H9 (cell line): Measurements from ENCODE around the gene PRR7. TPM values are rescaled to one million over a fixed set of nuclear protein-coding genes. Genes with fewer than 3 reads are reported as not detected.
"Not testable (repeated sequence)": the region's sequence is repeated elsewhere in the genome, so short reads cannot be mapped to it uniquely, and the experiment has no call there.

Experiments used
- DNase-seq: peaks from one replicate; pipeline ENCODE4 v3.0.0-alpha.2; 2017
- H2AFZ ChIP-seq: one replicate; pipeline ENCODE4 v1.6.1; 2013; ENCODE audit warnings: mild to moderate bottlenecking, low read length, control low read depth, moderate library complexity
- H2AK5ac ChIP-seq: 2 replicates; pipeline ENCODE4 v1.6.1; 2013; ENCODE audit warnings: low read length, control low read depth, mixed read lengths; ENCODE audit not compliant: insufficient read length
- H2BK120ac ChIP-seq: one replicate; pipeline ENCODE4 v1.6.1; 2013; ENCODE audit warnings: low read depth, mild to moderate bottlenecking, low read length, control low read depth, inconsistent platforms; ENCODE audit not compliant: poor library complexity, severe bottlenecking
- H2BK12ac ChIP-seq: 2 replicates; pipeline ENCODE4 v1.6.1; 2013; ENCODE audit warnings: low read length, control low read depth, mixed read lengths, low read depth; ENCODE audit not compliant: insufficient read length
- H2BK15ac ChIP-seq: 2 replicates; pipeline ENCODE4 v1.6.1; 2013; ENCODE audit warnings: low read depth, low read length, control low read depth
- H2BK20ac ChIP-seq: one replicate; pipeline ENCODE4 v1.6.1; 2013; ENCODE audit warnings: low read depth, mild to moderate bottlenecking, low read length, control low read depth, inconsistent platforms; ENCODE audit not compliant: poor library complexity, severe bottlenecking
- H2BK5ac ChIP-seq: 2 replicates; pipeline ENCODE4 v1.6.1; 2013; ENCODE audit warnings: low read length, control low read depth, mixed read lengths; ENCODE audit not compliant: insufficient read length
- H3K14ac ChIP-seq: 2 replicates; pipeline ENCODE4 v1.6.1; 2013; ENCODE audit warnings: low read length, control low read depth; ENCODE audit not compliant: insufficient read depth
- H3K18ac ChIP-seq: 2 replicates; pipeline ENCODE4 v1.6.1; 2013; ENCODE audit warnings: low read depth, mild to moderate bottlenecking, mixed read lengths, low read length, control low read depth; ENCODE audit not compliant: insufficient read length
- H3K23ac ChIP-seq: 2 replicates; pipeline ENCODE4 v1.6.1; 2013; ENCODE audit warnings: low read length, control low read depth, mixed read lengths, low read depth; ENCODE audit not compliant: insufficient read length
- H3K23me2 ChIP-seq: 2 replicates; pipeline ENCODE4 v1.6.1; 2013; ENCODE audit warnings: low read depth, mild to moderate bottlenecking, mixed read lengths, low read length, control low read depth; ENCODE audit not compliant: insufficient read length, poor library complexity, severe bottlenecking
- H3K27ac ChIP-seq: 2 replicates; pipeline ENCODE4 v1.5.1; 2013; ENCODE audit warnings: low read length, control low read depth, mixed read lengths, low read depth; ENCODE audit not compliant: insufficient read length
- H3K27me3 ChIP-seq: 2 replicates; pipeline ENCODE4 v1.6.1; 2013; ENCODE audit warnings: low read length, control low read depth, inconsistent platforms; ENCODE audit not compliant: insufficient read depth
- H3K4ac ChIP-seq: 2 replicates; pipeline ENCODE4 v1.6.1; 2013; ENCODE audit warnings: low read depth, mild to moderate bottlenecking, control low read depth, inconsistent platforms, low read length, moderate library complexity
- H3K4me1 ChIP-seq: 2 replicates; pipeline ENCODE4 v1.6.1; 2013; ENCODE audit warnings: low read length, control low read depth, inconsistent platforms; ENCODE audit not compliant: insufficient read depth
- H3K4me2 ChIP-seq: 2 replicates; pipeline ENCODE4 v1.6.1; 2013; ENCODE audit warnings: low read length, control low read depth, mixed read lengths; ENCODE audit not compliant: insufficient read length, insufficient read depth
- H3K56ac ChIP-seq: 2 replicates; pipeline ENCODE4 v1.6.1; 2013; ENCODE audit warnings: low read depth, mild to moderate bottlenecking, mixed read lengths, low read length, control low read depth; ENCODE audit not compliant: insufficient read length
- H3K79me1 ChIP-seq: 2 replicates; pipeline ENCODE4 v1.6.1; 2013; ENCODE audit warnings: low read depth, mild to moderate bottlenecking, moderate library complexity, low read length, control low read depth, inconsistent platforms; ENCODE audit not compliant: insufficient read depth, poor library complexity, severe bottlenecking
- H3K79me2 ChIP-seq: 2 replicates; pipeline ENCODE4 v1.6.1; 2013; ENCODE audit warnings: low read length, control low read depth, inconsistent platforms; ENCODE audit not compliant: insufficient read depth
- H3K9ac ChIP-seq: 2 replicates; pipeline ENCODE4 v1.6.1; 2013; ENCODE audit warnings: low read length, control low read depth, mixed read lengths; ENCODE audit not compliant: insufficient read length; ENCODE audit errors: extremely low read depth
- H3K9me3 ChIP-seq: one replicate; pipeline ENCODE4 v1.6.1; 2013; ENCODE audit warnings: low read depth, low read length, inconsistent platforms; ENCODE audit not compliant: control insufficient read depth
- H3T11ph ChIP-seq: one replicate; pipeline ENCODE4 v1.6.1; 2013; ENCODE audit warnings: mild to moderate bottlenecking, low read length, control low read depth, inconsistent platforms
- H4K20me1 ChIP-seq: one replicate; pipeline ENCODE4 v1.6.1; 2013; ENCODE audit not compliant: control insufficient read depth, insufficient read length, insufficient read depth
- H4K5ac ChIP-seq: 2 replicates; pipeline ENCODE4 v1.6.1; 2013; ENCODE audit warnings: low read depth, mild to moderate bottlenecking, mixed read lengths, low read length, control low read depth; ENCODE audit not compliant: insufficient read length
- H4K8ac ChIP-seq: replicated peaks from 2 replicates; pipeline ENCODE4 v1.6.1; 2013; ENCODE audit warnings: low read length, control low read depth, mixed read lengths, low read depth; ENCODE audit not compliant: insufficient read length
- H4K91ac ChIP-seq: 2 replicates; pipeline ENCODE4 v1.6.1; 2013; ENCODE audit warnings: low read depth, mild to moderate bottlenecking, moderate library complexity, mixed read lengths, low read length, control low read depth; ENCODE audit not compliant: insufficient read length
- H3K27ac Mint-ChIP-seq, 3 experiments: 2 replicates in 2 of 3; 3 replicates in 1 of 3; pipeline ENCODE4 v1.8.0; 2020 to 2021; ENCODE audit warnings: mixed read lengths in 3 of 3, mild to moderate bottlenecking in 1 of 3, moderate library complexity in 1 of 3
- H3K27me3 Mint-ChIP-seq: 2 replicates; pipeline ENCODE4 v1.8.0; 2021; ENCODE audit warnings: low read depth, mild to moderate bottlenecking, moderate library complexity, mixed read lengths
- H3K36me3 Mint-ChIP-seq, 3 experiments: 2 replicates in 2 of 3; 3 replicates in 1 of 3; pipeline ENCODE4 v1.8.0; 2020 to 2021; ENCODE audit warnings: low read depth in 3 of 3, mixed read lengths in 3 of 3; ENCODE audit not compliant: insufficient read depth in 1 of 3
- H3K4me1 Mint-ChIP-seq, 2 experiments: 2 replicates each; pipeline ENCODE4 v1.8.0; 2020; ENCODE audit warnings: mixed read lengths in 2 of 2
- H3K4me3 Mint-ChIP-seq, 2 experiments: 2 replicates in 1 of 2; 3 replicates in 1 of 2; pipeline ENCODE4 v1.8.0; 2020 to 2021; ENCODE audit warnings: mild to moderate bottlenecking in 2 of 2, mixed read lengths in 2 of 2, moderate library complexity in 1 of 2
- H3K9me3 Mint-ChIP-seq, 2 experiments: 2 replicates in 1 of 2; 3 replicates in 1 of 2; pipeline ENCODE4 v1.8.0; 2020; ENCODE audit warnings: mild to moderate bottlenecking in 2 of 2, mixed read lengths in 2 of 2, moderate library complexity in 1 of 2
- CTCF ChIP-seq: fragments of 200-600 bp; sonication (generic); conservative IDR thresholded peaks from 3 replicates; pipeline ENCODE4 v1.8.0; 2021; ENCODE audit warnings: antibody characterized with exemption, mild to moderate bottlenecking
- WGBS: extraction: QIAGEN DNeasy Blood & Tissue Kit; methylation state at CpG from one replicate; pipeline ENCODE4 v1.1.7; 2013; ENCODE audit warnings: missing lambda C conversion rate, low lambda C conversion rate, mixed read lengths; ENCODE audit not compliant: insufficient read length; ENCODE audit errors: extremely low coverage; 5-methylcytosine and 5-hydroxymethylcytosine counted together
- total RNA-seq: library from RNA; stranded (reverse); gene quantifications from 2 replicates; pipeline ENCODE4 v1.2.1, GENCODE V29; 2021

PRR7 gene
- total RNA-seq, 1 experiment from 2014 or later = 9.6 TPM

- Histone ChIP-seq H4K20me1 (no peaks in the 10 kb centered on the region), H3T11ph (no peak overlapping the region), H3K4ac (no peak overlapping the region), H4K5ac (no peak overlapping the region), H2BK5ac (no peak overlapping the region), H4K8ac (peak overlapping the region; percentile 1), H3K9ac (no peak overlapping the region), H3K79me1 (no peaks in the 10 kb centered on the region), H3K4me2 (no peak overlapping the region), H2AK5ac (no peak overlapping the region), H3K23me2 (no peaks in the 10 kb centered on the region), H3K79me2 (no peaks in the 10 kb centered on the region), H3K9me3 (no peaks in the 10 kb centered on the region), H2BK20ac (no peak overlapping the region), H3K27ac (no peak overlapping the region), H3K23ac (no peak overlapping the region), H3K14ac (no peak overlapping the region), H2BK120ac (no peak overlapping the region), H3K4me1 (no peaks in the 10 kb centered on the region), H2BK12ac (no peak overlapping the region), H3K56ac (no peak overlapping the region), H2AFZ (no peak overlapping the region), H4K91ac (no peak overlapping the region), H3K27me3 (no peaks in the 10 kb centered on the region), H2BK15ac (no peak overlapping the region), H3K18ac (no peak overlapping the region)
- no peak for TF ChIP-seq CTCF
- WGBS = no CpG with 5 or more reads among the region's 13 CpGs
- no peak for DNase-seq
- no peaks in the 10 kb centered on the region; the same call in none of the 2 replicates for H3K27me3 Mint-ChIP-seq
- H3K27ac Mint-ChIP-seq = peak overlapping the region in 2 of 3 experiments; percentile 76 to 83; a peak in 5 of 7 replicates
- H3K9me3 Mint-ChIP-seq = no peaks in the 10 kb centered on the region
- H3K36me3 Mint-ChIP-seq = peaks cover 34 to 78% (median 74%) of the 10 kb centered on the region in 3 experiments
- H3K4me3 Mint-ChIP-seq = no peak overlapping the region; a peak in 1 of 5 replicates
- 0 out of 4 replicates have a peak, but pooled peaks cover 0 to 2% of the 10 kb centered on the region in 2 experiments for H3K4me1 Mint-ChIP-seq
Observed at GRCh38 chr5:177484902-177485549, 38.4 kb downstream of the PRR7 start.

- H4K8ac ChIP-seq, H3K27ac ChIP-seq, H2AK5ac ChIP-seq, H3K4me2 ChIP-seq, H3K18ac ChIP-seq, H3K27me3 ChIP-seq, H3K23ac ChIP-seq, H2BK120ac ChIP-seq, H2BK5ac ChIP-seq, H2BK20ac ChIP-seq, H3K9me3 Mint-ChIP-seq, DNase-seq, H3K79me2 ChIP-seq, H3K4ac ChIP-seq, H3K4me1 Mint-ChIP-seq, H2AFZ ChIP-seq, H2BK15ac ChIP-seq, H2BK12ac ChIP-seq, H3K27me3 Mint-ChIP-seq, H3K79me1 ChIP-seq, H3K4me1 ChIP-seq, H4K20me1 ChIP-seq, H3K9me3 ChIP-seq, H4K5ac ChIP-seq, H3K56ac ChIP-seq, H3T11ph ChIP-seq, H3K9ac ChIP-seq, H4K91ac ChIP-seq, H3K14ac ChIP-seq, H3K4me3 Mint-ChIP-seq, H3K23me2 ChIP-seq, H3K27ac Mint-ChIP-seq: not testable (repeated sequence)
- WGBS = no CpG with 5 or more reads among the region's 3 CpGs
- H3K36me3 Mint-ChIP-seq = peaks cover 40 to 84% (median 82%) of the 10 kb centered on the region in 3 experiments
Observed at GRCh38 chr5:177485753-177486152, 39.1 kb downstream of the PRR7 start.
